ENCODE data around the gene DNAH10. TPM values are rescaled to one million over a fixed set of nuclear protein-coding genes. Genes with fewer than 3 reads are reported as not detected.

DNAH10 gene
- total RNA-seq, 1 experiment from 2014 or later, result 0.14 TPM

- CTCF ChIA-PET, result no interaction called here
Measured at GRCh38 chr12:123767613-123768012, 5.5 kb downstream of the DNAH10 start.

GRCh38 chr12:123771261-123771660, 9.2 kb downstream of the DNAH10 start:
- CTCF ChIA-PET, result no interaction called here
- H3K36me3 Mint-ChIP-seq (ENCODE audit: insufficient read depth, unreplicated experiment), result no peaks in the 10 kb centered on the region

More at GRCh38 chr12:123767613-123768012, 5.5 kb downstream of the DNAH10 start:
- Mint-ChIP-seq H3K27me3 (ENCODE audit: unreplicated experiment) (peaks cover 23% of the 10 kb centered on the region), H3K36me3 (ENCODE audit: insufficient read depth, unreplicated experiment) (peaks cover 1% of the 10 kb centered on the region), H3K9me3 (ENCODE audit: low read depth, unreplicated experiment) (no peaks in the 10 kb centered on the region), H3K4me3 (ENCODE audit: low read depth, unreplicated experiment) (no peak overlapping the region), H3K4me1 (ENCODE audit: low read depth, unreplicated experiment) (no peaks in the 10 kb centered on the region), H3K27ac (ENCODE audit: unreplicated experiment) (no peak overlapping the region)
- TF ChIP-seq CTCF (IDR thresholded peaks at IDR 0.05; ENCODE audit: unreplicated experiment), result no peak
- no peak for DNase-seq
- intact Hi-C loops (cut with micrococcal nuclease; ENCODE audit: unreplicated experiment), result no loop called here
- BruUV-seq (replicated peaks), result no TSS peak

DNA sequence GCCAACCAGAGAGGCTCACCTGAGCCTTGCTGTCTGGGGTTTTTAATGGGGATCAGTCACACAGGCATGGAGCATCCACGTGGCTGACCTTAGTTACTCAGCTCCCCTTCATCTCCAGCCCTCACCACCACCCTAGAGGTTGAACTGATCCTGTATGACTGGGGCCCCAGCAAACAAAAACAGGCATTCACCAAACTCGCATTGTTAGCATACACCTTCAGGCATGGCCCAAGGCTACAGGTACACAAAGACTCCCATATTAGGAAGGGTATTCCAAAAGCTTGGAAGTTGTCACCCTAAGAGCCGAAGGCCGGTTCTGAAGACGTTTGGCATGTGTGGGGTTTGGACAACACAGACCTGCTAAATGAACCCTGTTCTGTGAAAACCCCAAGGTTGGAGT, 10.0 kb downstream of the DNAH10 start:
- CTCF ChIA-PET, result interaction anchor here (0.5 kb wide), 1 partner anchor 903 kb away, joined by 7 read pairs; no protein-coding TSS in a partner anchor
- H3K36me3 Mint-ChIP-seq (ENCODE audit: insufficient read depth, unreplicated experiment), result no peaks in the 10 kb centered on the region
- no peak overlapping the region for H3K27ac Mint-ChIP-seq (ENCODE audit: unreplicated experiment)
- BruUV-seq (replicated peaks), result no TSS peak
- TF ChIP-seq CTCF (IDR thresholded peaks at IDR 0.05; ENCODE audit: unreplicated experiment), result no peak
- H3K27me3 Mint-ChIP-seq (ENCODE audit: unreplicated experiment), result peaks cover 65% of the 10 kb centered on the region
- H3K4me3 Mint-ChIP-seq (ENCODE audit: low read depth, unreplicated experiment), result no peak overlapping the region
- no peak for DNase-seq
- intact Hi-C loops (cut with micrococcal nuclease; ENCODE audit: unreplicated experiment), result no loop called here
- H3K9me3 Mint-ChIP-seq (ENCODE audit: low read depth, unreplicated experiment), result no peaks in the 10 kb centered on the region
- H3K4me1 Mint-ChIP-seq (ENCODE audit: low read depth, unreplicated experiment), result no peaks in the 10 kb centered on the region

More at GRCh38 chr12:123771261-123771660, 9.2 kb downstream of the DNAH10 start:
- DNase-seq, result no peak
- Mint-ChIP-seq H3K4me3 (ENCODE audit: low read depth, unreplicated experiment) (no peak overlapping the region), H3K4me1 (ENCODE audit: low read depth, unreplicated experiment) (no peaks in the 10 kb centered on the region), H3K27ac (ENCODE audit: unreplicated experiment) (no peak overlapping the region), H3K27me3 (ENCODE audit: unreplicated experiment) (peaks cover 57% of the 10 kb centered on the region), H3K9me3 (ENCODE audit: low read depth, unreplicated experiment) (no peaks in the 10 kb centered on the region)
- no TSS peak for BruUV-seq (replicated peaks)
- TF ChIP-seq CTCF (IDR thresholded peaks at IDR 0.05; ENCODE audit: unreplicated experiment), result no peak
- intact Hi-C loops (cut with micrococcal nuclease; ENCODE audit: unreplicated experiment), result no loop called here

- Mint-ChIP-seq H3K36me3 (ENCODE audit: insufficient read depth, unreplicated experiment) (no peaks in the 10 kb centered on the region), H3K4me3 (ENCODE audit: low read depth, unreplicated experiment) (no peak overlapping the region), H3K27ac (ENCODE audit: unreplicated experiment) (no peak overlapping the region), H3K27me3 (ENCODE audit: unreplicated experiment) (peaks cover 69% of the 10 kb centered on the region), H3K4me1 (ENCODE audit: low read depth, unreplicated experiment) (no peaks in the 10 kb centered on the region), H3K9me3 (ENCODE audit: low read depth, unreplicated experiment) (no peaks in the 10 kb centered on the region)
- CTCF ChIA-PET, result no interaction called here
- DNase-seq, result no peak
- intact Hi-C loops (cut with micrococcal nuclease; ENCODE audit: unreplicated experiment), result no loop called here
- no TSS peak for BruUV-seq (replicated peaks)
- TF ChIP-seq CTCF (IDR thresholded peaks at IDR 0.05; ENCODE audit: unreplicated experiment), result no peak
Measured at GRCh38 chr12:123773375-123773774, 11.3 kb downstream of the DNAH10 start.

All from Calu3 (cell line).